Kidney tubule cell (primary cell): ENCODE measurements around the gene GJA8.
"Not testable (repeated sequence)": the region's sequence is repeated elsewhere in the genome, so short reads cannot be mapped to it uniquely, and the experiment has no call there.

Experiments
- DNase-seq: peaks from one replicate; pipeline ENCODE4 v3.0.0-alpha.2; 2018; ENCODE audit warnings: low spot score

The GJA8 gene

DNA sequence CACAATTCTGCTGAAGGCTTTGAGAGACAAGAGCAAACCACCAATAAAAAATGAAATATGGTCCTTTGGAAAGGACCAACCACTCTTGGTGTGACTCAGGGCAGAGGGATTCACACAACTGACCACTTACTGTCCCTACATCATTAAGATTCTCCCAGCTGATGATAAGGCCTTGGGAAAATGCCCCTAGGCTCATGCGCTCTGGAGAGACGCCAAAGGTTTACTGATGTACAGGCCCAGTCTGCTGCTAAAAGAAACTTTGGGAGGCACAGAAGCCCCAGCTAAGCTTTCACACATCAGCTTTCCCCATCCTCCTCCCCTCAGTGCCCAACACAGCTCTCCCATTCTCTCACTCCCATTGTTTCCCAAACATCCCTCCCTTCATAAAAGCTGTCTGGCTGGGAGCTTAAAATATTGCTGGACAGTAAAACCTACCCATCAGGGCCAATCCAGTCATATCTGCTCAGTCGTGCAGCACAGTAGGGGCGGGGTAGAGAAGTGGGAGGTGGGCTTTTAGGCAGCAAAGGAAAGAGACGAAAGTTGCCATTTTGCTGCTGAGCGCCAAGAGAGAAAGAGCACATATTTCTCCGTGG is at the start of gene GJA8:
GJA8 (plus strand) TSS at position 543 of the 593 bp plus-strand sequence. CDS start 5,161 bp downstream, outside the sequence.
- no peak for DNase-seq

GRCh38 chr1:147853391-147853790 is 49.2 kb upstream of the GJA8 start:
- DNase-seq = peak; percentile 89

DNA sequence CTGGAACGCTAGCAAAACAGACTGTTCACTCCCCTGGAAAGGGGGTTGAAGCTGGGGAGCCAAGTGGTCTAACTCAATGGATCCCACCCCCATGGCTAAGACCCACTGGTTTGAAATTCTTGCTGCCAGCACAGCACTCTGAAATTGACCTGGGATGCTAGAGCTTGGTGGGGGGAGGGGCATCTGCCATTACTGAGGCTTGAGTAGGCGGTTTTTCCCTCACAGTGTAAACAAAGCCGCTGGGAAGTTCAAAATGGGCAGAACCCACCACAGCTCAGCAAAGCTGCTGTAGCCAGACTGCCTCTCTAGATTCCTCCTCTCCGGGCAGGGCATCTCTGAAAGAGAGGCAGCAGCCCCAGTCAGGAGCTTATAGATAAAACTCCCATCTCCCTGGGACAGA is 47.6 kb upstream of the GJA8 start:
- DNase-seq = not testable (repeated sequence)

DNA sequence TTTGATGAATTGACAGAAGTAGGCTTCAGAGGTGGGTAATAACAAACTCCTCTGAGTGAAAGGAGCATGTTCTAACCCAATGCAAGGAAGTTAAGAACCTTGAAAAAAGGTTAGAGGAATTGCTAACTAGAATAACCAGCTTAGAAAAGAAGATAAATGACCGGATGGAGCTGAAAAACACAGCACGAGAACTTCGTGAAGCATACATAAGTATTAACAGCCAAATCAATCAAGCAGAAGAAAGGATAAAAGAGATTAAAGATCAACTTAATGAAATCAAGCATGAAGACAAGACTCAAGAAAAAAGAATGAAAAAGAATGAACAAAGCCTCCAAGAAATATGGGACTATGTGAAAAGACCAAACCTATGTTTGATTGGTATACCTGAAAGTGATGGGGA is 46.6 kb upstream of the GJA8 start:
- peak; percentile 22 for DNase-seq

- DNase-seq = not testable (repeated sequence)
Measured at GRCh38 chr1:147867204-147867603, 35.4 kb upstream of the GJA8 start.

- DNase-seq = no peak
Measured at GRCh38 chr1:147878022-147878421, 24.6 kb upstream of the GJA8 start.

DNA sequence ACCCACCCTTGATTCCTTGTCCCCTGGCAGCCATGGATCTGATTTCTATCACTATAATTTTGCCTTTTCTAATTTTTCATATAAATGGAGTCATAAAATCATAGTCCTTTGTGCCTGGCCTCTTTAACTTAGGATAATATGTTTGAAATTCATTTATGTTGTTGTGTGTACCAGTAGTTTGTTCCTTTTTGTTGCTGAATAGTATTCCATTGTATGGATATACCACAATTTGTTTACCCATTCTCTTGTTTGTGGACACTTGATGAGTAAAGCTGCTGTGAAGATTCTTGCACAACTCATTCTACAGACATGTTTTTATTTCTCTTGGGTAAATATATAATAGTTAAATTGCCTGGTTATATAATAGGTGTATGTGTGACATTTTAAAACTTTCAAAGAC is 22.7 kb upstream of the GJA8 start:
- no peak for DNase-seq

GRCh38 chr1:147882535-147882934 is 20.1 kb upstream of the GJA8 start:
- DNase-seq = no peak

DNA sequence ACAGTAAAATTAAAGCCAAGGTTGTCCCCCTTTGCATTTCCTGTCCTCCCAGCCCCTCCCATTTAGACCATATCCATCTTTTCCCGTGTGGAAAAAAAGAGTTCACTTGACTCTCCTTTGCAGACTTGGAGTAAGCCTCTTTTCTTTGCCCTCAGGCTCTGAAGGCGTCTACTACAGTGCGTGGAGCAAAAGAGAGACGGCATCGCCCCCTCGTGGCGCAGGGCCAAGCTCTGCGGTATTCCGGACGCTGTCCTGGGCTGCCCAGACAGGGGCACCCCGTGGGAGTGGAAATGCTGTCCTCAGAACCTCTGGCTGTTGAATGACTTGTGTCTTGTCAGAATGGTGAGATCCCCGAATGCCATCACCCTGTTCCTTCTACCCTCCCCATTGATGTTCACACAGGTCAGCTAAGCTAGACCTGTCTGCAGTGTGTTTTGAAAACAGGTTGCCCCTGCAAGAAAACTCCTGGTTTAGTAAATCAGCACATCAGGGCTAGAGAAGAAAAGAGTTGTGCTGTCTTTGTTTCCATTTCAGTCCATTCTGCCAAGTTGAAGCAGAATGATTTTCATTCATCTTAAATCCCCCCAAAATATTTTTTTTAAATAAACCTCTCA is 12.3 kb upstream of the GJA8 start:
- peak; percentile 75 for DNase-seq

DNA sequence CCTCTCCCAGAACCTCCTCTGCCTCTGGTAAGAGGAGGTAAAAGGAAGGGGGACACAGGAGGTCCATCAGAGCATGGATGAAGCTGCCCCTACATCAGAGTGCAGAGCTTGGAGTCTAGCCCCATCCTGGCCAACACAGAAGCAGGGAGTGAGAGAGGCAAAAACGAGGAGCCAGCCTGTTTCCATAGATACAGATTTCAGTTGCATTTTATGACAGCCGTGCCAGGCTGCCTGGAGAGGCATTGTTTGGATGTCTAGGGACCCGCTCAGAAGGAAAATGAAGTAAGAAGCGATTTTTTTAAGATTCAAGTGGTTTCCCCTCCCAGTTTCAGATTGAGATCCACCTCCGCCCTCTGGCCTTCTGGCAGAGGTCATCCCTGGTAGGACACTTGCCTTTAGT is 11.5 kb upstream of the GJA8 start:
- no peak for DNase-seq

DNA sequence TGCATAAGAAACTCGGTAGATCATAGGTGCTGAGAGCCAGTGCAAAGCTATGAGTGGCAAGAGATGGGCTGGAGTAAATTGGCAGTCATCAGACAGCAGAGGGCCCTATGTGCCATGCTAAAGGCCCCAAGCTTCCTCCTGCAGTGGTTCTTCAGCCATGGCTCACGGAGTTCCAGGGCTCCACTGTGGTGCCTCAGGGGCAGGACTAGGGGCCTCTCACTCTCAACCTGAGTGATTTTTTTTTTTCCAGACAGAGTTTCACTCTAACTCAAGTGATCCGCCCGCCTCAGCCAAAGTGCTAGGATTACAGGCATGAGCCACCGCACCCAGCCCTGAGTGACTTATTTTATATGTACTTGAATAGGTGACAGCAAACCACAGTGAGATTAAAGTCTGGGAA is 10.4 kb upstream of the GJA8 start:
- peak; percentile 25 for DNase-seq

DNA sequence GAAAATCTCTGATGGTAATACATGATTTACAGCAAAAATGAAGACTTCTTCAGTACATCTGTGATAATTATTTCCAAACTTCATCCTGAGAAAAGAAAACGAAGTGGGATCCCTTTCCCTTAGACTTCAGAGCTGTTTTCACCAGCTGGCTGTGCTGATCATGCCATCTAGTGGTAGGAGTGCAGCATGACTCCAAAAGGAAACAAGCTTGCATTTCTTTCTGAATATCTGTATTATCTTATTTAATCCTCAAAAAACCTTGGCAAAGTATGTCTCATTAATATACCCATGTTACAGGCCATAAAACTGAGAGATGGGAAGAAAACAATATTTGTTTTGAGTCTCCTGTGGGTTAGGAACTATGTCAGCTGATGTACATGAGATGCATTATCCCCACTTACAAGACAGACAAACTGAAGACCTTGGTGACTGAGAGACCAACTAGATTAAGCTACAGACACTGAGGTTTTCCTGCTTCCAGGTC is 9.8 kb upstream of the GJA8 start:
- DNase-seq = peak; percentile 66

- no peak for DNase-seq
Measured at GRCh38 chr1:147895123-147895522, 7.5 kb upstream of the GJA8 start.

DNA sequence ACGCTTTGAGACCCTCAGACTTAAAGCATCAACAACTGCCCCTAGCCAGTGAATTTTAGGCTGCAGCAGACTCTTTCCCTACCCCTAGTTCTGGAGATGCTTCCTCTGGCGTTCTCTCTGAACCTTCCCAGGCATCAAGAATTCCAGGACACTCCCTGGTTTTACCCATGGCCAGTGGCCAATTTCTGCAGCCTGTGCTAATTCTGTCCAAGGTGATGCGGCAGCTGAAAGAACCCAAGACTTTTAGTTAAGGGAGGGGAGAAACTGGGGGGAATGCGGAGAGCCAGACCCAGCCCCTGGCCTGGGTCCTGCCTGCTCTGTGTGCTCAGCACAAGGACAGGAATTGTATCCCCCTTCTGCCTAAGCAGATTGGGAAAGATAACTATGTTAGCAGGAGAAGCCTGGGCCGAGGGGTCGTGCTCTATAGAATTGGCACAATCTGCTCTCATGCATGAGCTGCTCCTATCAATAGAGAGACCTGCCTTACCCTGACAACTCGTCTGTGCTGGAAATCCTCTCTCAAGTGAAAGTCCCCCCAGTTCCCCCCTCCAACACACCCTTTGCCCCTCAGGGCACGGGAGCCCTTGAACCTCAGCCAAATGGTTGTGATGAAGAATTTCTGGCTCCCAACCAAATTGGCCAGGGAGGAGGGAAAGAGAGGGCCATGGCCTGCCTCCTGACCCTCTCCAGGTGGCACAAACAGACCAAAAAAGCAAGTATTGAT is 5.4 kb upstream of the GJA8 start:
- no peak for DNase-seq

GRCh38 chr1:147897789-147898188 is 4.8 kb upstream of the GJA8 start:
- no peak for DNase-seq

- DNase-seq = no peak
Measured at GRCh38 chr1:147904726-147905125, 2.1 kb downstream of the GJA8 start.

GRCh38 chr1:147907786-147908509 is 5.4 kb downstream of the GJA8 start:
- no peak for DNase-seq

DNA sequence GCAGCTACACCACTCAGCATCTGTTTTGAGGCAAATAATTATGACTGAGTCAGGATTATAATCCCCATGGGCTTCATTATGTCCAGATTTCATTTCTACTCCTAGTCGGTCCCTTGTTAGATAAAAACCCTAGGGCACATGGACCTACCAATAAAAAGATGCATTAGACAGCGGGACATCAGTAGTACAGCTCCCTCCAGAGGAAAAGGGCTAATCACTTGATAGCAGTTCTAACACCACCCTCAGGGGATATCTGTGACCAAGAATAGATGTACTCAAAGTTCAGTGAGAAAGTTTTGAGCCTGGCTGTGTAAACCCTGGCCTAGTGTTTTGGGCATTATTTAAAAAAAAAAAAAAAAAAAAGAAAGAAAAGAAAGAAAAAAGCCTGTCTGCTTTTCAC is 10.0 kb downstream of the GJA8 start:
- DNase-seq = no peak

DNA sequence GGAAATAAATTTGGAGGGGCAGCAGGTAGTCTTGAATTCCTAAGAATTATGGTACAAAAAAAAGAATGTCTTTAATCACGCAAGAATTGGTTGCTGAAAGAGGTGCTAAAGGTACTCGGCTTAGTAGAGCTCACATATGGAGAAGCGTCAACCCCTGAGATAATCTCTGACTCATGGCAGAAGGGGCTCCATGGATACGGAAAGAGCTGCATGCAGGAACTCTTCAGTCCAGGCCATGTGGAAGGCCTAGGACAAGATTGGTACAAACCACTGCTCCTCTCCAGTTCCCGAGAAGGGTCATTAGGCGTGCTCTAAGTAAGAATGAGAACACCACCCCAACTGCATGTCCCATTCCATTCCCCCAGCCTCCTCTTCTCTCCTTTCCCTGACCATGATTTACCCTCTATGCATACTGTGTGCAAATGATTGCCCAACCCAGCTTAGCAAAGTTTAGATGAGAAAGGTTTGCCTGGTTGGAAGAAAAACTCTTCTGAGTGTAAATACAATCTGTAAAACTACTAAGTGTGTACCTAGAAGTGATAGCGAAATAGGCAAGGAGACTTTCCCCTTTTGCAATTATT is 10.9 kb downstream of the GJA8 start:
- no peak for DNase-seq

DNA sequence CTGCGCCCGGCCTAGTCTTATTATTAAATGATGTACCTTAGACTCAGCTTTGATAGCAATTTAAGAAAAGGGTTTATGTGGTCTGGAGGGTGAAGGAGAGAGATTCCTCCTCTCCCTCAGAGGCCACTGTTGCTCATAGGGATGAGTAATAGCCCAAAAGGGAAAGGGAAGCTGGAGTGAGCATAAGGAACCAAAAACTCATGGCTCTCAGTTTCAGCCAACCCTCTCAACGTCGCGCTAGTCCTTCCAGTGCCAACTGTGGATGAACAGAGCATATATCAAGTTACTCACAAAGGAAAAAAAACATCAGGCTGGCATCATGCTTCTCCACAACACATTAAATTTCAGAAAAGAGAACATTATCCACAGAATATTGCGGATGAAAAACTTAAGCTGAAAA is 17.3 kb downstream of the GJA8 start:
- peak; percentile 8 for DNase-seq

- no peak for DNase-seq
Measured at GRCh38 chr1:147924813-147925212, 22.2 kb downstream of the GJA8 start.

- DNase-seq = not testable (repeated sequence)
Measured at GRCh38 chr1:147927215-147927614, 24.6 kb downstream of the GJA8 start.
